ENCODE results near the gene TCF4.

Gene TCF4

GRCh38 chr18:55351241-55351691, 236.7 kb downstream of the TCF4 start:
- DNase-seq (ENCODE audit: low read depth in 2 of 2): no peak

- DNase-seq (ENCODE audit: low read depth in 2 of 2): no peak
These were observed 238.3 kb downstream of the TCF4 start for GRCh38 chr18:55349685-55350084.

- DNase-seq (ENCODE audit: low read depth in 2 of 2): no peak
These were observed 240.8 kb downstream of the TCF4 start for GRCh38 chr18:55346961-55347740.

- DNase-seq (ENCODE audit: low read depth in 2 of 2): no peak
These were observed 241.6 kb downstream of the TCF4 start for GRCh38 chr18:55346387-55346786.

DNA sequence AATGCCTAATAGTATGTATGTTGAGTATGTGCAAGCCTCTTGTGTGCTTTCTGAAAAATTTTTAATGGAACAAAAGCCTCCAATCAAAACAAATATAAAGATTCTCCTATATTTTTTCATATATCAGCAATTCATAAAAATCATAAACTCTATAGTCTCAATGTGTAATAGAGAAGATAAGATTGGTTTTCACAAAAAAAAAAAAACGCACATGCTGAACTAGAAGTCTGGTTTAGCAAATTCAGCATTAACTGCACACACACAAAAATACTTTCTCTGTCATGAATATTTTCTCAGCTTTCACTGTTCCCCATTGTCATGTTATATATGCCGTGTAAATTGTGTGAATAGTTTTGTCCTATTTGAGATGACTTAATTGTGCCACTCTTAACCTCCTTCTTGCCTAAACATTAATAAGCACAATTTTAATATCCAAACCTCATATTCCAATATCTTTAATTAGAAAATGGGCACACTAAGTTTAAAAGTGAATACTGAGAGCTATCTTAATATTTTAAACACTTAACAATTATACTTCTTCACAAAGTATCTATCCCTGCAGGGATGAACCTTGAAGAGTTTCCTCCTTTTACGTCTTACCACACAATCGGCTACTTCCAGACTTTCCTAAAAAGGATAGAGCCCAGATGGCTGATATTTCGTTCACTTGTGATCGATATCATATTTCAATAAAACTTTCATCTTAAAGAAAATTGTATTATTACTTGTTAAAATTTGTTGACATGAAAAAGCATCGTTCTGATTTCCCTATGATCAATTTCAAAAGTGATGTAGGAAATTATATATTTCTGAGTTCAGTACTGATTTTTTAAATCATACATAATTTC, 242.7 kb downstream of the TCF4 start:
- no peak for DNase-seq (ENCODE audit: low read depth in 2 of 2)

GRCh38 chr18:55343396-55344073, 244.5 kb downstream of the TCF4 start:
- no peak for DNase-seq (ENCODE audit: low read depth in 2 of 2)

DNA sequence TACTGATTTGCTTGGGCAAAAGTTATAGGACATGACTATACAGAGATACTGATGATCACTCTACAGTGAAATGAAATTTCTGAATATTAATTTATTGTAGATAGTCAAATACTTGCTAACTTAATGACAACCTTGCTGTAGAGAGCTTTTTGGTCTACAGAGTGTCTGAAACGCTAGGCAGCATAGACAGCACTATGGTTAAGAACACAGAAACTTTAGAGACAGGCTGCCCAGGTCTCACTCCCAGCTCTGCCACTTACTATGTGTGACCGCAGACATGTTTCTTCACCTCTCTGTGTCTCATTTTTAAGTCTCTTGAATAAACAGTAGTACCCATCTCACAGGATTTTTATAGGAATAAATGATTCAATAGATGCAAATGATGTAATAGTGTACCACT, 247.0 kb downstream of the TCF4 start:
- no peak for DNase-seq (ENCODE audit: low read depth in 2 of 2)

DNA sequence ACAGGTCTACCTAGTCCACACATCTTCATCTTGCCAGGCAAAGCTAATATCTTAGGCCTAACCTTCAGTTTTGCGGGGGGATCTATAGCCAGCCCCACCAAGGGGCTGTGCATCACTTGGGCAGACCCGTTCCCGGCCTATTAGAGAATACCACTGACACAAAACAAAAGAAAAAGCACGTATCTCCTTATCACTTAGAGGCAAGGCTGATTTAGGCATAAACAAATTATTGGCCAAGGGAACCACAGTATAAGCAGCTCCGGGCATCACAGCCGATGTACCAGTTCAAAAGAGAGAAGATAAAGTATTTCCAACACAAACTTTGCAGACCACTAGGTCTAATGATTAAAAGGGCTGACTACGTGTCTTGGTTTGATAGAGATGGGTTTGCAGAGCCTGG, 248.0 kb downstream of the TCF4 start:
- DNase-seq (ENCODE audit: low read depth in 2 of 2): no peak

- no peak for DNase-seq (ENCODE audit: low read depth in 2 of 2)
These were observed 248.9 kb downstream of the TCF4 start for GRCh38 chr18:55338978-55339650.

DNA sequence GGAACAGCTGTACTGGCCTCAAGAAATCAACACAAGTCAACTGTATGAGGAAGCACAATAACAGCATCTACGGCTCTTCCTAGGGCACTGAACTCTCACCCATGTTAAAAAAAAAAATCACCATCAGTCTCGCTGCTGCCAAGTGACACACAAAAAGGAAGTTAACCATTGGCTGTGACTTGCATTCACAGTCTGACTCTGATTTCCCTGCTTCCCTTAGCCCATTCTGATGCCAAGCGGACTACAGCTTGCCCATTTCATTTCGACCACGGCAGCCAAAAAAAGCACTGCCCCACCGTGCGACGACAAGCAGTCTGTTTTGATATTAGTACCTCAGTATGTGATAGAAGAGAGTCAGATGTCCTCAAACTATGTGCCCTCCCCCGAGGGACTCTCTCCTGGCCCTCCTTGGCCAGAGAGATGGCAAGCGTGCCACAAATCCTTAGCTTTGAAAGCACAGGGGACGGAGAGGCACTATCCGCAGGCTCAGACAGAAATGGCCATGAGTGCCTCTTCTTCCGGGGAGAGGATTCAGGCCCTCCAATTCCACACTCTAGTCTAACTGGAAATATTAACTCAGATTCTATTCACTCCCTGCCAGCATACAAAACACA, 250.0 kb downstream of the TCF4 start:
- DNase-seq (ENCODE audit: low read depth in 2 of 2): no peak

DNA sequence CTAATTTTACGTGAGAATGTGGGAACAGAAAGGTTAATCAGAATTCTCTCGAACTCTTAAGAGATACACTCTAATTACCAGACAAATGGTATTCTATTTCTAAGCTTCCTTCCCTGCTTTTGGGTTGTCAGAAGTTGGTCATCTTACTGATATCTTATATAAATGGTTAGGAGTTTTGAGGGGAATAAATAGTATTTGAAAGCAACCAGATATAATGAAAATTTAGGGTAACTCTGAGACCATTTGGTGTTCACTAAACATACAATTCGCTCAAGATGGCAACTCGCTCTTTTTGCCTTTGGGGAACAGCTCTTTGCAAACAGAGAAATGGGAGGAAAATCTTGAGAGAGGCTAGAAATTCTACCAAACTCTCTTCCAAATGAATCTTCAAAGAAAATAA, 250.9 kb downstream of the TCF4 start:
- no peak for DNase-seq (ENCODE audit: low read depth in 2 of 2)

GRCh38 chr18:55336438-55337100, 251.4 kb downstream of the TCF4 start:
- no peak for DNase-seq (ENCODE audit: low read depth in 2 of 2)

DNA sequence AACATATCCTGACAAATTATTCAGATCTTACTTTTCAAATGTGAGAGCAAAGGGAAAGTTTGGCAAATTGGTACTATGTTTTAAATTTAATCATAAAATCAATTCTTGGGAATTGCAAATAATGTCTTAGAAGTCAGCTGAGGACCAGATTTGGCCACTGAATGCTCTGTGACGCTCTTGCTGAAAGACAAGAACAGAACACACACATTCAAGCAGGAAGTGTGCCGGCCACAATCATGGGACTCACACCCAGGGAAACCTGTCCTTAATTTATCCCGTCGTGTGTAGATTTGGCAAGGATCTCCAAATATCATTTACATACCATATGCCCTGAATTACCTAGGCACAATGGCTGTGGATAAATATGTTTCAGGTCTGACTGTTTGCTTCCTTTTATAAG, 253.1 kb downstream of the TCF4 start:
- no peak for DNase-seq (ENCODE audit: low read depth in 2 of 2)

GRCh38 chr18:55331301-55331700, 256.7 kb downstream of the TCF4 start:
- no peak for DNase-seq (ENCODE audit: low read depth in 2 of 2)

GRCh38 chr18:55328301-55328700, 259.7 kb downstream of the TCF4 start:
- DNase-seq (ENCODE audit: low read depth in 2 of 2): no peak

DNA sequence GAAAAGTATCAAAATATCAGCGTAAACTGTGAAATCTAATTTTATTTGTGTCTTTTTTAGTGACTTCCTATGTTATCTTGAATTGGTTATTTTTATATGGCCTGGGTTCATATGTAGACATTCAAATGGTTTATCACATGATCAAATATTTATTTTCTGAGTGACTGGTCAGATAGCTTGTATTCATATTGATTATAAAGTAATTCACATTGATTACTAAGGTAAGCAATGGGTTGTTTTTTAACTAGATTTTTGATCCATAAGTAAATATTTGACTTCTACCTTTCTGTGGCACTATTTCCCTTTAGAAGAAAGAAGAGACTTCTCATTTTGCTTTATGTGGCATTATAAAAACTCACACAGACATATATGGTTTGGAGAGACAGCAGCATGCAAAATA, 260.5 kb downstream of the TCF4 start:
- no peak for DNase-seq (ENCODE audit: low read depth in 2 of 2)

GRCh38 chr18:55326134-55326533, 261.9 kb downstream of the TCF4 start:
- no peak for DNase-seq (ENCODE audit: low read depth in 2 of 2)

- DNase-seq (ENCODE audit: low read depth in 2 of 2): no peak
These were observed 263.8 kb downstream of the TCF4 start for GRCh38 chr18:55324166-55324565.

DNA sequence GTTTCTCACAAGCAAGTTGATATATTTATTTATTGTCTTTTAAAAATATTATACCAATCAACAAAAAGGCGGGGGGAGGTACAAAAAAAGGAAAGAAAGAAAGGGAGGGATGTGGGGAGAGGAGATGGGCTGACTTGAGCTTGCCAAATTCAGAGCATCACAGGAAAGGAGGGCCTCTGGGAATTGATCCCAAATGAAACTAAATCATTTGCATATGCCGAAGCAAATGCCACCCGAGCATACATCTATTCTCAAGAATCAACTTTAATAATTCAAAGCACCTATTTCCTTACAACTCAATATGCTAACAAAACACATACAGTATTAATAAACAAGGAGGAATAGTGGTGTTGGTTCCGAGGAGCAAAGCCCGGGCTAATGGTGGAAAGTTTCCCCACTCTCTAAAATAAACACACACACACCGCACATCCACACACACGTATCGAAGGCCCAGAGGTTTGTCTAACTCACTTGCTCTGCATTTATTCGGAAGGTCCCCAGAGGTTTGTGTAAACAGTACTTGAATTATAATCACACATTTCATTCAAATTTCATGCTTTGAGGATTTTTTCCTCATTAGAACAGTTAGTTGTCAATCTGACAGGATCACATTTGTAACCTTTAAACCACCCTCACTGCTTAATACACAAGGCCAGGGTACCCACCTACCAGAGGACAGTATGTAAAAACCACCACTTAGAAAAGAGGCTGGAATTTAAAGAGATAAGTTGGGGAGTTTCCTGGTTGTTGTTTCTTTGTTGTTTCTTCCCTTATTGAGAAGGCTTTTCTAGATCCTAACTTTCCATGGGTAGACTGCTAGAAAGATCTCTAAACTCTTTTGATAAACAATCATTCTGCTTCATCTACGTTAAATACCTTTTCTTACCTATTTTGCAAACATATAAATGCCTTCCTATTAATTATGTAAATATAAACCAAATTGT, 264.7 kb downstream of the TCF4 start:
- DNase-seq (ENCODE audit: low read depth in 2 of 2): no peak
